NCI-H1105 (cell line): ENCODE results near the gene CHD3.

Source experiments
- DNase-seq: peaks from one replicate; lab custom pipeline; 2025; lab: John Stamatoyannopoulos, UW

The CHD3 gene

DNA sequence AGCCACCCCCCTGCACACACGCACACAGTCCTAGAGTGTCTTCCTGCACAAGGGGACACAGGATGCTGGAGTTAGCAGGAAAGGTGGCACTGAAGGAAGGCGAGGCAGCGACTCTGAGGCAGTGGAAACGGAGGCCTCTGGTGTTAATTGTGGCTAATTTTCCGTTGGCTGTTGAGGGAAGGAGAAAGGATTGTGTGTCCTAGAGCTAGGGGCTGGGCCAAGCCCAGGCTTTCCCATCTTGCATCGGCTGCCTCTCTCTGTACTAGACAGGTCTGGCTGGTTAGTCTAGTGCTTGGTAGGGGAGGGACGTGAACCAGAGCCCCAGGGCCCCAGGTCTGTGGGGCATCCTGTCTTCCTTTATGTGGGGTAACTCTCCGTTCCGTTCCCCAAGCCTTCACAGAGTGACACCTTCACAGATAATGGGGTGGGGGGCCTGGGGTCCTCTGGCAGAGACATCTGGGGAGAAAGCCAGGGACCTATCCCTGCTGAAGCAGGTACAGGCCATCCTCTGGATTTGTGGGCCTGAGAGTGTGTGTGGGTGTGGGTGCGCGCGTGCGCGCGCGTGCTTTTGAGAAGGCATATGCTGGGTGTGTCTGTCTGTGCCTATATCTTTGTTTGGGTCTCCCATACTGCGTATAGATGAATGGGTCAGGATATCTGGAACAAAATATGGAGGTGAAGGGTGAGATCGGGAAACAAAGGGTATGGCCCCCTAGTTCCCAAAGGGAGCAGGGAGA lies at the start of gene CHD3:
Gene CHD3, plus strand, starts transcription at position 606 of the 737 bp plus-strand sequence. CDS start 212 bp downstream, outside the sequence.
- DNase-seq: peak; percentile 49

DNA sequence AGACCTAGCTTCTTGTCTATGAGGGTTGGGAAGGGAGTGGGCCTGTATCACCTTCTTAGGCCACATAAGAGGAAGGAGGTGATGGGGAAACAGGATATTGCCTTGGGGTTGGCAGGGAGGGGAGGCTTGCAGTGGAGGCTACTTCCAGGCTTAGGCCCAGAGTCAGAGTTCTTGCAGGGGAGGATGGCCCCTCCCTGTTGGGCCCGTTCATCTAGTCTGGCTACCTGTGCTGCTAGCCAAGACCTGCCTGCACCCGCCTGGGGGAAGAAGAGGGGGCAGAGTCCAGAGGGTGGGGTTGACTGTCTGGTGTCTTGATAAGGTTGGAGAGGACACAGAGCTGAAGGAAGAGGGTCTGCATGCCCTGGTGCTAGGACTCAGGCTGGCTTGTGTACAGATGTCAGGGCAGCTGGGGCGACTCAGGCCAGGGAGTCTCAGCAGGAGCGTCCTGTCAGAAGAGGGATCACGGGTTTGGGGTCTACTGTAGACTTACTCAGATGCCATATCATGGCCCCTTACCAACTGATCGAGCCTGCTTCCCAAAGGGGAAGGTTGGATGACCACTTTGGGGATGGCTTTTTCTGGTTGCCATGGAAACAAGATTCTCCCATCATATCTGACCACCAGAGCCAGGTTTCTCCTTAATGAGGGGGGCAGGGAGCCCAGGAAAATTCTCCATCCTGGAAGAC lies 49.3 kb upstream of the CHD3 start:
- DNase-seq: no peak

DNA sequence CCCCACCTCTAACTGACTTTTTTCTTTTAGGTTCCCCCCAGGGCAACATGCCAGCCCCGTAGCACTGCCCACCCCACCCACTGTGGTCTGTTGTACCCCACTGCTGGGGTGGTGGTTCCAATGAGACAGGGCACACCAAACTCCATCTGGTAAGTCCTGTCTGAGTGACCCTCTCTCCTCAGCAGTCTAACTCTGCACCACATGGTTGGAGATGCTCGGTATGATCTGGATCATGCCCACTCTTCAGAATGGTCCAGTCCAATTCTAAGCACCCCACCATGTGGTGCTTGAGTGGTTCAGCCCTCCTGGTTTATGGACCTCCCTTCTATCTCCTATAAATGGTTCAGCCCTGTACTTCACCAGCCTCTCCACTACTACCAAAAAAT lies 48.7 kb upstream of the CHD3 start:
- DNase-seq: peak; percentile 39

DNA sequence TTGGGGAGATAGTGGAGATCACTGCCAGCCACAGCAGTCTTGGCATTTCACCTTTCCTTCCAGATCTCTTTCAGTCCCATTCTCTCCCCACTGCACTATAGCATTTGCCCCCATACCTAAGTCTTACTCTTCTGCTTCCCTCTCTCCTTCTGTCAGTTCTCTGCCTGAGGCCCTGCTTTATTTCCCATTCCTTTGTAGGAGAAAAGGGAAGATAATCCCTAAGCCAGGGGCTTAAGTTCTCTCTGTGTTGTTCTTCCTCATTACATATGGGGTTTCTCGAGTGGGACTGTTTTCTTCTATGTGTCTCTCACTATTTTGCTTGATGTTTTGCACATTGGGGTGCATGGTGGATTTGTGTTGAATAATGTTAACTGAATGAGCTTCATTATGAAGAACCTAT lies 48.1 kb upstream of the CHD3 start:
- no peak for DNase-seq

DNA sequence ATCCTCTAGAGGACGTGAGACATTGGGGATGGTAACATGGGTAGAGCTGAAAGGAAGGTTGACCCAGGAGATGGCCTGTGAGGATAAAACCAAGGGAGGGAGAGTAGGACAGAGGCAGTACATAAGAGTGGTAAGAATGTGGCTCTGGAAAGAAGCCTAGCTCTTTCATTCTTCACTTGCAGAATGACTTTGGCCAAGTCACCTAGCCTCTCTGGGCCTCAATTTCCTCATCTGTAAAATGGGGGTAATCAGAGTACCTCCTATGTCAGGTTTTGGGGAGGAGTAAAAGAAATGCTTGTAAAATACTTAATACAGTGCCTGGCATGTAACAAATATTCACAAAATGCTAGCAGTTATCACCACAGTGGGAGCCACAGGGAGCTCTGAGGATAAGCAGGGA lies 47.7 kb upstream of the CHD3 start:
- no peak for DNase-seq

DNA sequence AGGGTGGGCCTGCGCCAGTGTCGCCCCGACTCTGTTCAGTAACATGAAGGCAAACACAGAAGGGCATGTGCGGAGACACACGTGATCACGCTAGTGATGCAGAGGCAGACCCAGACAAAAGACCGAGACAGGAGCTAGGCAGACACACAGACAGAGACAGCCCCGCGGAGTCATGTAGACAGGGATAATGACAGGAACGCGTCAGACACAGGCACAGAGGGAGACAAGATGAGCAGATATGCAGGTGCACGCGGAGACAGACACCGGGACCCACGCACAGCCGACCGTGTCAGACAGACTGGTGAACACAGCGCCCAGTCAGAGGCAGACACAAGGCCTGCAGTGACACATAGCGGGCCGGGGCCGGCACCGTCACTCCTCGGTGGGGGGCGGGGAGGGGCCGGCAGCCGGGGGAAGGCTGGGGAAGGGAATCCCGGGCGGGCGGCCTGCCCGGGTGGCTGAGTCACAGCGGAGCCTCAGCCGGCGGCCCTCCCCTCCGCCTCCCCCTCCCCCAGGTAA lies 47.1 kb upstream of the CHD3 start:
- peak; percentile 50 for DNase-seq

DNA sequence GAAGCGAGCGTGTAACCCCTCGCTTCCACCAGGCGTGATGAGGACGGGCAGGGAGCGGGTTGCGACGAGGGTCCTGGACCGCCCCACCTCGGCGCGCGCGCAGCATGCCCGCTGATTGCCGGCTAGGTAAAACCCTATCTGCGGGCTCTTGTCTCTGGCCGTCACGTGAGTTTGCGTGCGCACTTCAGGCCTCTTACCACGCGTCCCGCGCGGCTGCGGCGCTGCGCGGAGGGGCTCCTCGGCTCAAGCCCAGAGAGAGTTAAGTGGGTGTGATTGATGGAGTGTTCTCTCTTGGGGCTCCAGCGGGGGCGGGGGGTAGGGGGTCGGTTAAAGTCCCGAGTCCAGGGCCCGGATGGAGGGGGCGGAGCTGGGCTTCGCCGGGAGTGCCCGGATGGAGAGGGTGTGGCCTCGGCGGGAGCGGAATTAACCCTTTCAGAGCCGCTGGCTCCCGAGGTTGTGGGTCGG lies 46.6 kb upstream of the CHD3 start:
- DNase-seq: peak; percentile 95

DNA sequence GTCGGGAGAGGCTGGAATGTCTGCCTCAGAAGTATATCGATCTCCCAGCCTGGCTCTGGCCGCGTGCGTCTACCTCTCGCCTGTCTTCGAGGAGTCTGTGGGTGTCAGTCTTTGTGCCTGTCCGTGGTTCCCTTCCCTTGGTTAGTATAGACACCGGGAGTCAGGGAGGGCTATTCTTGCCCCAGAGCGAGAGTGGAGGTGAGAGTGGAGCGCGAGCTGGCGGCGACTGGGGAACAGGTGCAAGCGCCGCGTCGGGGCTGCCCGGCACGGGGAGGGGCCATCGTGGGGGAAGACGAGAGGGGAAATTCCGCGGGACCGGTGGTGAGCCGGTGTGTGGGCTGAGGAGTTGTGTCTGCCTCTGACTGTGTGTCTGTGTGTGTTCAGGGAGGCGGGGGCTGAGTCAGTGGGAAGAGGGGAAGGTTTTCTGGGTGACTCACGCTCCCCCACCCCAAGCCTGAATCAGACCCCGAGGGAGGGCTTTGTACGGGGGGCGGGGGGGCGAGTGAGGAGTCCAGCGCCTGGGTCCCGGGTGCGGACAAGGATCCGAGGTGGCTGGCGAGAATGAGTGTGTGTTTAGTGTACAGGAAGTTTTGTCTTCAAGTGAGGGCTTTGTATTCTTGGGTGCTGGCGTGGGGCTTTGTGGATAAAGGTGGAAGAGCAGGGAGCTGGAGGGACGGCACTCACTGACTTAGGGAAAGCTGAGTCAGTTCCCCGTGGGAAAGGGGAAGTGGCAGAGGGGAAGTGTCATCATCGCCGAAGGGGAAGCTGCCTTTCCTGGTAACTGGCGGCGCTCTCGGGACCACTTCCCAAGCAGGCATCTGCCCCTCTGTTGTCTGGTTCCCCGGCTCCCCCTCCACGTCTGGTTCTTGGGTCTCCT lies 46.0 kb upstream of the CHD3 start:
- peak; percentile 62 for DNase-seq

DNA sequence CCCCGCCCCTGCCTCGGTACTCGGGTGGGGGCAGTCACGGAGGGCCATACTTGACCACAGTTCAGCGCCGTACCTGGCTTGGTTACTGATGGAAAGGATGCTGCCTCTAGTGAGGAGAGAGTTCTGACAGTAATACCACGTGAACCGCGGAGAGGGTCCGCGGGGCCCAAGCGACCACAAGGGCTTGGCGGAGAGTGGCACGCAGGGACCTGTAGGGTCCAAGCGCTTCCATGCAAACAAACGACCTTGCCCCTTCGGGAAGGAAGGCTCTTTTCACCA lies 45.4 kb upstream of the CHD3 start:
- peak; percentile 42 for DNase-seq

DNA sequence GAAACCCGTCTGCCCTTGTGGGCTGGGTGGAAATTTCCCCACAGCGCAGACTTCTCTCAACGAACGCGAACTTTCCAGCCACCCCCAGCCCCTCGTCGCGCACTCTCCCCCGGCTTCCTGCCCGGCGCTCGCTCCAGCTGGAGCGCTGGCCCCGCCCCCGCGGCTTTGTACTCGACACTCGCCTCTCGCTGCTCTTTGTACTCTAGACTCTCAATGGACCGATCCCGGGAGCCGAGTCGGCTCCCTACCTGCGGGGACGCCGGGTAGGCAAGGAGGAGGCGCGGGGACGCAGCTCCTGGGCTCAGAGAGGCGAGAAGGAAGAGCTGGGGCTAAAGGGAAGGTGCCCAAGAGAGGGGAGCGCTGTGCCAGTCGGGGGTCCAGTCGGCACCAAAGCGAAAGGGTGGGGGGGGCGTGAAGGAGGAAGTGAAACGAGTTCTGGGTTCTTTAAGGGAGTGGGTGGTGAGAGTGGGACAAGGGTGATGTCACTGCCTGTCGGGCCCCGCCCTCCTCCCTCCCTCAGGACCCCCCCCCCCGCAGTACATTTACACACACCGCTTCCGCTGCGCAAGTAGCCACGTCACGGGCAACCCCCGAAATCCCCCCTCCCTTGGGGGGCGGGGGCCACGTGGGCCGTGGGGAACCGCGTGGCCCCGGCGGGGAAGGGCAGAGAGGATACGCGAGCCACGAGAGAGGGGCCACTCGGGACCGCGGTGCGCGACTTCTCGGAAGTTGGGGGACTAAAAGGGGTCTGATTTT lies 44.9 kb upstream of the CHD3 start:
- DNase-seq: peak; percentile 81

DNA sequence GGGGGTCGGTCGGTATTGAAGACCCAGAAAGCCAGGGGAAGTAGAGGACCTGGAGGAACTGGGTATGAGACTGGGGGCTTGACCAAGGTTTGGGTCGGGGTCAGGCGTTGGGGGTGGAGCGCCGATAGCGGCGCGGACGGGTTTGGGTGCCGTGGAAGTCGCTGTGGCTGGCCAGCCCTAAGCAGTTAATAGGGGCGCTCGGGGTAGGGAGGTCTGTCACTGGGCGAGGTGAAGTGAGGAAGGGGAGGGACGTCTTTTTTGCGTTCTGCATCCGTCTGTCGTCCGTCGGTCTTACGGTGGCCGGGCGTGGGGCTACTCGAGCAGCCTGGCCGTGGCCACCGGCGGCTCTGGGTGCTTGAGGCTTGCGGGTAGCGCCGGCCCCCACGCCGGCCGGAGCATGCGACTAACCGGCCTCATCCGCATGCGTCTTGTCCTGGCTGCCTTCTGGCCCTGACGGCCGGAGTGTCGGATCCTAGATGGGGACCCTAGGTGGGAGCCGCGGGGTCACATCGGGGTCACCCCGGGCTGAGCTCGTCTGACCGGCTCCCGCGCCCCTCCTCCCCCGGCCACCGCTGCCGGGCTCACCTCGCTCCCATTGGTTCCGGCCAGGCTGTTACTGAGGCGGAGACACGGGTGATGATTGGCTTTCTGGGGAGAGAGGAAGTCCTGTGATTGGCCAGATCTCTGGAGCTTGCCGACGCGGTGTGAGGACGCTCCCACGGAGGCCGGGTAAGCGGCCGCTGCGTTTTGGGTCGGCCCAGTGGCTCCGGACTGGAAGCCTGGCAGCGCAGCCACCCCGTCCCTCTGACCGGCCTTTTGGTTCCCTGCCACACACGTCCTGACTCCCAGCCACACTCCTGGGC lies 44.1 kb upstream of the CHD3 start:
- peak; percentile 89 for DNase-seq

DNA sequence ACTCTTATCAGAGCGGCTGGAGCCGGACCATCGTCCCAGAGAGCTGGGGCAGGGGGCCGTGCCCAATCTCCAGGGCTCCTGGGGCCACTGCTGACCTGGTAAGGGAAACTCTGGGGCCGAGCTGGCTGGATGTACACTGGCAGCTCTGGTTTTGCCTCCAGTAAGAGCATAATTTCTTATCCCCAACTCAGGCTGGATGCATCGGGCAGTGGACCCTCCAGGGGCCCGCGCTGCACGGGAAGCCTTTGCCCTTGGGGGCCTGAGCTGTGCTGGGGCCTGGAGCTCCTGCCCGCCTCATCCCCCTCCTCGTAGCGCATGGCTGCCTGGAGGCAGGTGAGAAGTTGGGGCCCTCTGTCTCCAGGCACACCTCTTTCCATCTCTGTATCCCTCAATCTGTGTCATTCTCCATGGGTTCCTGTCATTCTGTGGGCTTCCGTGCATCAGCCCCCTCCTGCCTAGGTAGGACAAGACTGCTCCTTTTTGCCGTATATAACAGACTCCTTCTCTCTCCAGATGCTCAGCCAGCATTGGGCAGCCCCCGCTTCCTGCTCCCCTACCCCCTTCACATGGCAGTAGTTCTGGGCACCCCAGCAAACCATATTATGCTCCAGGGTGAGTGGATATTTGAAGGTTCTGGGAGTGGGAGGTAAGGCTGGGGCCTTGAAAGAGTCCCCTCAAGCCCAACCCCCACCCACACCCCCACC lies 43.1 kb upstream of the CHD3 start:
- DNase-seq: no peak

DNA sequence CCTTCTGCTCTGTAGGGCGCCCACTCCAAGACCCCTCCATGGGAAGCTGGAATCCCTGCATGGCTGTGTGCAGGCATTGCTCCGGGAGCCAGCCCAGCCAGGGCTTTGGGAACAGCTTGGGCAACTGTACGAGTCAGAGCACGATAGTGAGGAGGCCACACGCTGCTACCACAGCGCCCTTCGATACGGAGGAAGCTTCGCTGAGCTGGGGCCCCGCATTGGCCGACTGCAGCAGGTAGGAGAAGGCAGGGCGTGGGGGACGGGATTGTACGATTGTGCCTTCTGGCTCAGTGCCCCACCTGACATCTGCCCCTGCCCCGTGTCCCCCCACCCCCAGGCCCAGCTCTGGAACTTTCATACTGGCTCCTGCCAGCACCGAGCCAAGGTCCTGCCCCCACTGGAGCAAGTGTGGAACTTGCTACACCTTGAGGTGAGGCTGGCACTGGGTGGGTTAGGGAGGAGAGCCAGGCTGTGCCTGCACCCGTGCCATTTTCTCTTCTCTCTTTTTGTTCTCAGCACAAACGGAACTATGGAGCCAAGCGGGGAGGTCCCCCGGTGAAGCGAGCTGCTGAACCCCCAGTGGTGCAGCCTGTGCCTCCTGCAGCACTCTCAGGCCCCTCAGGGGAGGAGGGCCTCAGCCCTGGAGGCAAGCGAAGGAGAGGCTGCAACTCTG lies 42.4 kb upstream of the CHD3 start:
- no peak for DNase-seq

DNA sequence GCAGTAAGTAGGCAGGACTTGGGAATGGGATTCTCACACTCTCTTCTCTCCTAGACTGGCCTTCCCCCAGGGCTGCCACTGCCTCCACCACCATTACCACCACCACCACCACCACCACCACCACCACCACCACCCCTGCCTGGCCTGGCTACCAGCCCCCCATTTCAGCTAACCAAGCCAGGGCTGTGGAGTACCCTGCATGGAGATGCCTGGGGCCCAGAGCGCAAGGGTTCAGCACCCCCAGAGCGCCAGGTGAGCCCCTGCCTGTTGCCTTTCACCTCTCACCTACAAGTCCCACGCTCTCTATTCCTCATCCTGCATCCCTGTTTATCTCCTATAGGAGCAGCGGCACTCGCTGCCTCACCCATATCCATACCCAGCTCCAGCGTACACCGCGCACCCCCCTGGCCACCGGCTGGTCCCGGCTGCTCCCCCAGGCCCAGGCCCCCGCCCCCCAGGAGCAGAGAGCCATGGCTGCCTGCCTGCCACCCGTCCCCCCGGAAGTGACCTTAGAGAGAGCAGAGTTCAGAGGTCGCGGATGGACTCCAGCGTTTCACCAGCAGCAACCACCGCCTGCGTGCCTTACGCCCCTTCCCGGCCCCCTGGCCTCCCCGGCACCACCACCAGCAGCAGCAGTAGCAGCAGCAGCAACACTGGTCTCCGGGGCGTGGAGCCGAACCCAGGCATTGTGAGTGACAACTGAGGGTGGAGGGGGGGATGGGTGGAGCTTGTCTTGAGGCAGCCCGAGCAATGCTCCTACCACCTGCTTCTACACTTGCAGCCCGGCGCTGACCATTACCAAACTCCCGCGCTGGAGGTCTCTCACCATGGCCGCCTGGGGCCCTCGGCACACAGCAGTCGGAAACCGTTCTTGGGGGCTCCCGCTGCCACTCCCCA lies 41.6 kb upstream of the CHD3 start:
- no peak for DNase-seq

DNA sequence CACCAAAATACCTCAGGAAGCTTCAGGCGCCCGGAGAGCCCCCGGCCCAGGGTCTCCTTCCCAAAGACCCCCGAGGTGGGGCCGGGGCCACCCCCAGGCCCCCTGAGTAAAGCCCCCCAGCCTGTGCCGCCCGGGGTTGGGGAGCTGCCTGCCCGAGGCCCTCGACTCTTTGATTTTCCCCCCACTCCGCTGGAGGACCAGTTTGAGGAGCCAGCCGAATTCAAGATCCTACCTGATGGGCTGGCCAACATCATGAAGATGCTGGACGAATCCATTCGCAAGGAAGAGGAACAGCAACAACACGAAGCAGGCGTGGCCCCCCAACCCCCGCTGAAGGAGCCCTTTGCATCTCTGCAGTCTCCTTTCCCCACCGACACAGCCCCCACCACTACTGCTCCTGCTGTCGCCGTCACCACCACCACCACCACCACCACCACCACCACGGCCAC lies 40.4 kb upstream of the CHD3 start:
- no peak for DNase-seq

DNA sequence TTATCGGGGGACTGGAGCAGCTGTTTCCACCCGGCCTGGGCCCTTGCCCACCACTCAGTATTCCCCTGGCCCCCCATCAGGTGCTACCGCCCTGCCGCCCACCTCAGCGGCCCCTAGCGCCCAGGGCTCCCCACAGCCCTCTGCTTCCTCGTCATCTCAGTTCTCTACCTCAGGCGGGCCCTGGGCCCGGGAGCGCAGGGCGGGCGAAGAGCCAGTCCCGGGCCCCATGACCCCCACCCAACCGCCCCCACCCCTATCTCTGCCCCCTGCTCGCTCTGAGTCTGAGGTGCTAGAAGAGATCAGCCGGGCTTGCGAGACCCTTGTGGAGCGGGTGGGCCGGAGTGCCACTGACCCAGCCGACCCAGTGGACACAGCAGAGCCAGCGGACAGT lies 39.9 kb upstream of the CHD3 start:
- no peak for DNase-seq

DNA sequence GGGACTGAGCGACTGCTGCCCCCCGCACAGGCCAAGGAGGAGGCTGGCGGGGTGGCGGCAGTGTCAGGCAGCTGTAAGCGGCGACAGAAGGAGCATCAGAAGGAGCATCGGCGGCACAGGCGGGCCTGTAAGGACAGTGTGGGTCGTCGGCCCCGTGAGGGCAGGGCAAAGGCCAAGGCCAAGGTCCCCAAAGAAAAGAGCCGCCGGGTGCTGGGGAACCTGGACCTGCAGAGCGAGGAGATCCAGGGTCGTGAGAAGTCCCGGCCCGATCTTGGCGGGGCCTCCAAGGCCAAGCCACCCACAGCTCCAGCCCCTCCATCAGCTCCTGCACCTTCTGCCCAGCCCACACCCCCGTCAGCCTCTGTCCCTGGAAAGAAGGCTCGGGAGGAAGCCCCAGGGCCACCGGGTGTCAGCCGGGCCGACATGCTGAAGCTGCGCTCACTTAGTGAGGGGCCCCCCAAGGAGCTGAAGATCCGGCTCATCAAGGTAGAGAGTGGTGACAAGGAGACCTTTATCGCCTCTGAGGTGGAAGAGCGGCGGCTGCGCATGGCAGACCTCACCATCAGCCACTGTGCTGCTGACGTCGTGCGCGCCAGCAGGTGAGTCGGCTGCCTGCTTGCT lies 39.3 kb upstream of the CHD3 start:
- no peak for DNase-seq
